HepG2 (cell line): ENCODE data around the gene BCAP29. TPM values are rescaled to one million over a fixed set of nuclear protein-coding genes. Genes with fewer than 3 reads are reported as not detected.

Experiments used
- ATAC-seq: fragments of 200-7000 bp; cut with Tn5 transposase; 3 replicates; pipeline ENCODE4 v1.9.1; 2020; ENCODE audit warnings: mild to moderate bottlenecking, moderate library complexity
- BruUV-seq: library from RNA; stranded (reverse); fragments of 400-500 nt; replicated peaks from 2 replicates; lab custom pipeline; 2021; lab: Mats Ljungman, UMichigan
- CTCF ChIA-PET: fragments of 300-600 bp; formaldehyde crosslinking; extraction: SDS; loops from one replicate; lab custom pipeline; 2021; ENCODE audit warnings: low total read pairs, inconsistent platforms, low intra/inter-chr PET ratio; lab: Yijun Ruan, JAX
- POLR2A ChIA-PET: fragments of 350-600 bp; sonication (Branson Sonifier 250); formaldehyde crosslinking; loops from one replicate; lab custom pipeline; 2020; ENCODE audit warnings: antibody characterized with exemption, inconsistent platforms; lab: Yijun Ruan, JAX
- DNase-seq: peaks from one replicate; pipeline ENCODE4 v3.0.0-alpha.2; 2015; ENCODE audit warnings: low spot score
- FAIRE-seq: peaks from 3 replicates; lab custom pipeline; 2011; peaks lifted over from hg19 to GRCh38; lab: Jason Lieb, UNC
- H2AFZ ChIP-seq: one replicate; pipeline ENCODE4 v1.6.1; 2011; ENCODE audit warnings: low read length, inconsistent platforms
- H3K27ac ChIP-seq: fragments of 300-600 bp; 3 replicates; pipeline ENCODE4 v1.8.0; 2011; ENCODE audit warnings: mixed run types, mild to moderate bottlenecking, mixed read lengths, low read length, inconsistent platforms; ENCODE audit not compliant: insufficient read depth; ENCODE audit errors: extremely low read length
- H3K27me3 ChIP-seq, 2 experiments: fragments of 200-600 bp in 1 of 2; 2 replicates in 1 of 2; 3 replicates in 1 of 2; pipeline versions ENCODE4 v1.6.0 to v1.8.0; 2011; ENCODE audit warnings: low read length in 2 of 2, mild to moderate bottlenecking in 2 of 2, moderate library complexity in 2 of 2, inconsistent platforms in 1 of 2; ENCODE audit not compliant: insufficient read depth in 2 of 2, control insufficient read depth in 1 of 2
- H3K36me3 ChIP-seq, 2 experiments: fragments of 200-600 bp in 1 of 2; replicated peaks in 1 of 2; 2 replicates in 1 of 2; 3 replicates in 1 of 2; pipeline versions ENCODE4 v1.5.1 to v1.8.0; 2011; ENCODE audit warnings: low read length in 2 of 2, inconsistent platforms in 1 of 2; ENCODE audit not compliant: insufficient read depth in 2 of 2, control insufficient read depth in 1 of 2
- H3K4me1 ChIP-seq: 2 replicates; pipeline ENCODE4 v1.5.1; 2012; ENCODE audit warnings: low read length, inconsistent platforms; ENCODE audit not compliant: insufficient read depth
- H3K4me2 ChIP-seq: 2 replicates; pipeline ENCODE4 v1.6.0; 2011; ENCODE audit warnings: low read depth, low read length, inconsistent platforms
- H3K4me3 ChIP-seq, 3 experiments: fragments of 200-600 bp in 1 of 3; sonication (generic), shearing (Covaris generic) in 1 of 3; replicated peaks in 1 of 3; 2 replicates each; pipeline ENCODE4 v1.5.1; 2011 to 2016; ENCODE audit warnings: low read length in 3 of 3, inconsistent platforms in 2 of 3, low read depth in 2 of 3, mild to moderate bottlenecking in 2 of 3, control low read depth in 1 of 3, mixed read lengths in 1 of 3; ENCODE audit not compliant: insufficient read depth in 1 of 3
- H3K79me2 ChIP-seq: one replicate; pipeline ENCODE4 v1.6.1; 2011; ENCODE audit warnings: low read length, inconsistent platforms; ENCODE audit not compliant: insufficient read depth
- H3K9ac ChIP-seq: 2 replicates; pipeline ENCODE4 v1.6.0; 2011; ENCODE audit warnings: mild to moderate bottlenecking, low read depth, low read length, inconsistent platforms; ENCODE audit not compliant: insufficient read depth
- H3K9me3 ChIP-seq: 2 replicates; pipeline ENCODE4 v1.5.1; 2012; ENCODE audit warnings: mild to moderate bottlenecking, low read length
- H4K20me1 ChIP-seq: 2 replicates; pipeline ENCODE4 v1.6.0; 2011; ENCODE audit warnings: inconsistent platforms, mild to moderate bottlenecking, low read length, moderate library complexity; ENCODE audit not compliant: insufficient read depth
- ASH2L ChIP-seq: fragments of 300-600, 200-600 bp; sonication (generic); IDR thresholded peaks from 2 replicates; pipeline ENCODE4 v1.7.0; 2017; ENCODE audit warnings: low read depth, mild to moderate bottlenecking, moderate library complexity, mixed read lengths, low read length; ENCODE audit not compliant: insufficient read length
- E2F5 ChIP-seq: sonication (generic); formaldehyde crosslinking; conservative IDR thresholded peaks from 2 replicates; pipeline ENCODE4 v1.4.0; 2020; ENCODE audit warnings: missing genetic modification reagents
- GABPA ChIP-seq, 2 experiments: IDR thresholded peaks; 2 replicates each; pipeline ENCODE4 v1.6.1; 2011 to 2016; ENCODE audit warnings: low read depth in 2 of 2, low read length in 1 of 2, missing biosample characterization in 1 of 2, missing genetic modification characterization in 1 of 2
- RARG ChIP-seq: sonication (generic); formaldehyde crosslinking; IDR thresholded peaks from 2 replicates; pipeline ENCODE4 v1.4.0; 2020; ENCODE audit warnings: low read depth, mild to moderate bottlenecking, missing genetic modification reagents
- SMAD9 ChIP-seq: sonication (generic); formaldehyde crosslinking; IDR thresholded peaks from 2 replicates; pipeline ENCODE4 v1.5.1; 2020; ENCODE audit warnings: mild to moderate bottlenecking, missing genetic modification reagents
- SNAPC2 ChIP-seq: sonication (generic); formaldehyde crosslinking; IDR thresholded peaks from 2 replicates; pipeline ENCODE4 v1.8.1; 2022; ENCODE audit warnings: mild to moderate bottlenecking, missing genetic modification reagents
- ZBTB46 ChIP-seq: sonication (generic); formaldehyde crosslinking; IDR thresholded peaks from 2 replicates; pipeline ENCODE4 v1.4.0; 2020; ENCODE audit warnings: mild to moderate bottlenecking, missing genetic modification reagents, borderline replicate concordance
- ZNF138 ChIP-seq: sonication (generic); formaldehyde crosslinking; IDR thresholded peaks from 2 replicates; pipeline ENCODE4 v1.5.0; 2020; ENCODE audit warnings: mild to moderate bottlenecking, low read depth, missing genetic modification reagents
- ZNF547 ChIP-seq: sonication (generic); formaldehyde crosslinking; IDR thresholded peaks from 2 replicates; pipeline ENCODE4 v1.5.1; 2020; ENCODE audit warnings: mild to moderate bottlenecking, missing genetic modification reagents
- WGBS: methylation state at CpG from one replicate; pipeline ENCODE4 v1.1.6; 2017; ENCODE audit warnings: low lambda C conversion rate; 5-methylcytosine and 5-hydroxymethylcytosine counted together
- in situ Hi-C: cut with HindIII; loops from 2 replicates; pipeline ENCODE4 v1.10.0; 2017; ENCODE audit warnings: low pct_unique_long_range_greater_than_20kb; ENCODE audit not compliant: extremely low pct_ligation_motif_present
- intact Hi-C: fragments of 100-400 bp; cut with micrococcal nuclease; formaldehyde crosslinking; loops from one replicate; pipeline ENCODE4 v1.10.0; 2022; ENCODE audit not compliant: unreplicated experiment
- polyA plus RNA-seq, 8 experiments: library from polyadenylated mRNA; depleted of rRNA in 3 of 8; stranded (reverse) in 7 of 8; unstranded in 1 of 8; fragments of >200 nt; fragmentation: Illumina TruSeq in 4 of 8; extraction: Trizol in 4 of 8; gene quantifications; 2 replicates each; pipeline versions ENCODE4 v1.2.1 to v1.2.3, GENCODE V29; 2011 to 2016; ENCODE audit warnings: low read depth in 4 of 8, missing spikeins in 1 of 8, mixed read lengths in 1 of 8; ENCODE audit not compliant: insufficient read depth in 1 of 8
- total RNA-seq, 5 experiments: library from RNA; depleted of rRNA; stranded (reverse); fragments of >200 nt; fragmentation: Illumina TruSeq; extraction: Trizol; gene quantifications; 2 replicates each; pipeline ENCODE4 v1.2.3, GENCODE V29; 2016; ENCODE audit warnings: low read depth in 1 of 5
- TF ChIP-seq, protein P1 (sequence below): sonication (generic); formaldehyde crosslinking; IDR thresholded peaks from 2 replicates; pipeline ENCODE4 v1.5.0; 2020; ENCODE audit warnings: mild to moderate bottlenecking, missing genetic modification reagents, borderline replicate concordance

Gene BCAP29
- total and polyA plus RNA-seq, 2 of the 13 experiments (the other 11 are each of a cell fraction or from before 2014, with no cell fraction given) = 15.3 to 35.6 TPM

DNA sequence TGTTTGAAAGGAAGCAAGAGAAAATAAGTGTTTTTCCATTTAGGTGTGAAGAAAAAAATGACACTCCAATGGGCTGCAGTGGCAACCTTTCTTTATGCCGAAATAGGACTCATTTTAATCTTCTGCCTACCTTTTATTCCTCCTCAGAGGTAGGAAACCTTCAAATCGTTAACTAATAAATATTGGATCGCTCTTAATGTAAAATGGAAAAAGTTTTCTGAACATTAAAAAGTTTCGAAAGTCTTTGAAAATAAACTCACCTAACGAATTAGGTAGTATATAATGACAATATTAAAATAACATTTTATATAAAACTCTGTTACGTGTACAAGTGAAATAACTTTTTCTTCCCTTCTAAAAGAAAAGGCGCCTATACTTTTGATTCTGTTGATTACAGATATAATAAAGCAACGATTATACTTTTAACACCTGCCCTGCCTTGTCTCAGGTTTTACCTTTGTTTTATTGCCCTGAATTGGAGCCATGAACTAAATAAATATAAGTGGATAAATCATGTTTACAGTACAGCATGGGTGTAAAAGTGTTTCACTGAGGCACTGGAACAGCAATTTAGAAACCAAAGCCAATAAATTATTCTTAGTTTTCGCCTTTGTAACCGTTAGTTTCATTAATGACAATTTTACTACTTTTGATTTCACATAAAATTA, 804 bp downstream of the BCAP29 start:
- peaks cover 0 to 9% of the 10 kb centered on the region in 2 experiments; a peak in 1 of 5 replicates for H3K36me3 ChIP-seq
- ChIA-PET POLR2A (interaction anchor here (1.0 to 2.5 kb wide), 3 partner anchors 17 to 412 kb away, joined by 8 to 13 read pairs (median 9); partner anchors contain the start of genes CBLL1, COG5, DUS4L and HBP1), CTCF (no interaction called here)
- H3K27ac ChIP-seq = peak overlapping the region; percentile 91
- no peak for ATAC-seq
- no peak for DNase-seq
- no peaks in the 10 kb centered on the region for H3K9me3 ChIP-seq
- FAIRE-seq = no peak
- peak overlapping the region; percentile 86 to 95 (median 87) for H3K4me3 ChIP-seq
- H2AFZ ChIP-seq = peak overlapping the region; percentile 4
- no peaks in the 10 kb centered on the region for H4K20me1 ChIP-seq
- WGBS = 18% methylated on average over 10 of the region's 10 CpGs
- peaks cover 6% of the 10 kb centered on the region for H3K79me2 ChIP-seq
- in situ Hi-C loops (no loop called here), intact Hi-C loops (loop anchor here (5.0 kb wide), 1 partner anchor 146 kb away; no protein-coding TSS in a partner anchor)
- H3K4me1 ChIP-seq = peaks cover 11% of the 10 kb centered on the region
- H3K4me2 ChIP-seq = peak overlapping the region; percentile 73
- peak overlapping the region; percentile 95 for H3K9ac ChIP-seq
- TF ChIP-seq ASH2L = peak; percentile 26
- TF ChIP-seq SMAD9 (CRISPR knock-in tag) = no peak
- no peak for TF ChIP-seq GABPA (IDR thresholded peaks at IDR 0.05; ENCODE audit: low read depth, low read length)
- TF ChIP-seq GABPA (CRISPR knock-in tag; IDR thresholded peaks at IDR 0.05; ENCODE audit: low read depth) = 0 out of 2 replicates have a peak, but pooled peaks have one; percentile 6
- TF ChIP-seq SNAPC2 (CRISPR knock-in tag) = no peak
- no peaks in the 10 kb centered on the region for H3K27me3 ChIP-seq
- TSS peak; percentile 60 for BruUV-seq

GRCh38 chr7:107581387-107582013, 1.5 kb downstream of the BCAP29 start:
- Histone ChIP-seq H3K4me3 (peak overlapping the region in 2 of 3 experiments; percentile 87 to 95; a peak in 4 of 6 replicates), H2AFZ (no peak overlapping the region), H3K27ac (no peak overlapping the region), H3K9me3 (no peaks in the 10 kb centered on the region), H4K20me1 (no peaks in the 10 kb centered on the region), H3K4me1 (peaks cover 11% of the 10 kb centered on the region), H3K9ac (peak overlapping the region; percentile 95; the same call in 1 of the 2 replicates), H3K36me3 (peaks cover 0 to 9% of the 10 kb centered on the region in 2 experiments; a peak in 1 of 5 replicates), H3K27me3 (no peaks in the 10 kb centered on the region), H3K79me2 (peaks cover 6% of the 10 kb centered on the region), H3K4me2 (peak overlapping the region; percentile 73)
- 81% methylated on average over 5 of the region's 5 CpGs for WGBS
- no TSS peak for BruUV-seq
- intact Hi-C loops = loop anchor here (5.0 kb wide), 1 partner anchor 146 kb away; no protein-coding TSS in a partner anchor
- ChIA-PET POLR2A (no interaction called here), CTCF (no interaction called here)
- no peak for FAIRE-seq
- in situ Hi-C loops = no loop called here
- DNase-seq = no peak
- ATAC-seq = no peak
- no peak for TF ChIP-seq ZNF547 (CRISPR knock-in tag)
- TF ChIP-seq, protein P1, sequence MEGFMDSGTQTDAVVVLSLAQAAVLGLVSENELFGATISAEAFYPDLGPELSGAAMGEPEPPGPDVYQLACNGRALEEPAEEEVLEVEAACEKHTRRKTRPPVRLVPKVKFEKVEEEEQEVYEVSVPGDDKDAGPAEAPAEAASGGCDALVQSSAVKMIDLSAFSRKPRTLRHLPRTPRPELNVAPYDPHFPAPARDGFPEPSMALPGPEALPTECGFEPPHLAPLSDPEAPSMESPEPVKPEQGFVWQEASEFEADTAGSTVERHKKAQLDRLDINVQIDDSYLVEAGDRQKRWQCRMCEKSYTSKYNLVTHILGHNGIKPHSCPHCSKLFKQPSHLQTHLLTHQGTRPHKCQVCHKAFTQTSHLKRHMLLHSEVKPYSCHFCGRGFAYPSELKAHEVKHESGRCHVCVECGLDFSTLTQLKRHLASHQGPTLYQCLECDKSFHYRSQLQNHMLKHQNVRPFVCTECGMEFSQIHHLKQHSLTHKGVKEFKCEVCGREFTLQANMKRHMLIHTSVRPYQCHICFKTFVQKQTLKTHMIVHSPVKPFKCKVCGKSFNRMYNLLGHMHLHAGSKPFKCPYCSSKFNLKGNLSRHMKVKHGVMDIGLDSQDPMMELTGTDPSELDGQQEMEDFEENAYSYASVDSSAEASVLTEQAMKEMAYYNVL (CRISPR knock-in tag) = no peak
- no peak for TF ChIP-seq RARG (CRISPR knock-in tag)
- no peak for TF ChIP-seq ZNF138 (CRISPR knock-in tag)
- no peak for TF ChIP-seq E2F5 (CRISPR knock-in tag)
- no peak for TF ChIP-seq ZBTB46 (CRISPR knock-in tag)
